GM21381 (cell line): ENCODE results near the gene GRXCR2.
"Not testable (repeated sequence)": the region's sequence is repeated elsewhere in the genome, so short reads cannot be mapped to it uniquely, and the experiment has no call there.

Experiments
- ATAC-seq: cut with Tn5 transposase; IDR thresholded peaks from one replicate; pipeline ENCODE4 v1.9.1; 2021; ENCODE audit warnings: mild to moderate bottlenecking, moderate library complexity; ENCODE audit not compliant: unreplicated experiment

GRXCR2 gene

GRCh38 chr5:145887976-145888574, 15.3 kb upstream of the GRXCR2 start:
- no peak for ATAC-seq

DNA sequence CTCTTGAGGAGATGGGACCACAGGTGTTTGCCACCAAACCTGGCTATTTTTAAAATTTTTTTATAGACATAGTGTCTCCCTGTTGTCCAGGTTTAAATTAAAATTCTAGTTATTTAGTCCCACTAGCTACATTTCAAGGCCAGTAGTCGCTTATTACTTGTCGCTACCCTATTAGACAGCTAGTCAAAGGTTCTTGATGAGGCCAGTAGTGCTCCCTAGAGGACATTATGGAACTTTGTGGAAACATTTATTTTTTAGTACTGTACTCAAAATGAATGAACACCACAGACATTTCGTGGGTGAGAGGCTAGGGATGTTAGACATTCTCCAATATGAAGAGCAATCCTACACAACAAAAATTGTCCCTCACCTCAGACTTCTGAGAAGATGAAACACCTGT, 14.4 kb upstream of the GRXCR2 start:
- no peak for ATAC-seq

DNA sequence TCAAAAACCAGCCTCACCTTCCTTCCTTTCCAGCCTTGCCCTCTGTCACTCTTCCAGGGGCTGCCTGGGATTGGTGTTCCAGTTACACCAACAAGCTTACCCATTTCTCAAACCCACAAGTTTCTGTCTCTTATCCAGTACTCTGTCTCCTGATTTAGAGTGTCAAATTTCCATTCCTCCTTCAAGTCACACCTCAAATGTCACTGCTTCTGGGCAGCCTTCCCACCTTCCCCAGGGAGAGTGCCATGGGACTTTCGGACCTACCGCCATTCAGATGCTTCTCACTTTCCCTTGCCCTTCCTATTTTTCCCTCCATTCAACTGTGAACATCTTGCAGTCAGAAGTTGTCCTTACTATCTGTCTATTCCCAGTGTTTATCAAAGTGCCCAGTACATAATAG, 2.0 kb upstream of the GRXCR2 start:
- ATAC-seq: no peak

DNA sequence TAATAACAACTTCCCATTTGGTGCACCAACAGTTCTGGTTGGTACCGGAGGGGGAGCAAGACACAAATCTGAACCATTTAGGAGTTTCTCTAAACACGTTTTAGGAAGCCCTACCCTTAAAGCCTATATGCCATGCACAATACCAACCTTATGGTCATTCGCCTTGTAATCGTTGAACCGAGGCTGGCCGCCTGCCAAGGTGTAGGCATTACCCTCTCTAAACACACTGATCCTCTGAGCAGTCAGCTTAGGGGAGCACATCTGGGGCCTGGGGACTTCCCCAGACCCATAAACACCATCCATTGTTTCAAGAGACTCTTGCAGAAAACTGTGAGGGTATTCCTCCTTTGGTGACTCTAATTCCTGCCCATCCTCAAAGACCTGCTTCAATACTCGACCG, 328 bp downstream of the GRXCR2 start:
- ATAC-seq: no peak

DNA sequence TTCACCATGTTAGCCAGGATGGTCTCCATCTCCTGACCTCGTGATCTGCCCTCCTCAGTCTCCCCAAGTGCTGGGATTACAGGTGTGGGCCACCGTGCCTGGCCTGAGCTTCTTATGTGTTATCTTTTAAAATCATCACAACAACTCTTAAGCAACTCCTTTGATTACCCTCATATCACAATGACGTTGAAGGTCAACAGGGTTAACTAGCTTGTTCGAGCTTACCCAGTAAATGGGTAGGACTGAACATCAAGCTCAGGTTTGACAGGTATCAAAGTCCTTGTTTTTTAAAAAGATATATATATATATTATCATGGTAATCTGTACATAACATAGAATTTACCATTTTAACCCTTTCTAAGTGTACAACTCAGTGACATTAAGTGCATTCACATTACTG, 3.1 kb downstream of the GRXCR2 start:
- ATAC-seq: no peak

- no peak for ATAC-seq
Observed at GRCh38 chr5:145867806-145868205, 5.0 kb downstream of the GRXCR2 start.

DNA sequence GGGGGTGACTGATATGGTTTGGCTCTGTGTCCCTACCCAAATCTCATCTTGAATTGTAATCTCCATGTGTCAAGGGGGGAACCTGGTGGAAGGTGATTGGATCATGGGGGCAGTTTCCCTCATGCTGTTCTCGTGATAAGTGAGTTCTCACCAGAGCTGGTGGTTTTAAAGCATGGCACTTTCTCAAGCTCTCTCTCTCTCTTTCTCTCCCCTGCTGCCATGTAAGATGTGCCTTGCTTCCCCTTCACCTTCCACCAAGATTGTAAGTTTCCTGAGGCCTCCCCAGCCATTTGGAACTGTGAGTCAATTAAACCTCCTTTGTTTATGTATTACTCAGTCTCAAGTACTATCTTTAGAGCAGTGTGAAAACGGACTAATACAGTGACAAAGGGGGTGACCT, 8.4 kb downstream of the GRXCR2 start:
- ATAC-seq: not testable (repeated sequence)

DNA sequence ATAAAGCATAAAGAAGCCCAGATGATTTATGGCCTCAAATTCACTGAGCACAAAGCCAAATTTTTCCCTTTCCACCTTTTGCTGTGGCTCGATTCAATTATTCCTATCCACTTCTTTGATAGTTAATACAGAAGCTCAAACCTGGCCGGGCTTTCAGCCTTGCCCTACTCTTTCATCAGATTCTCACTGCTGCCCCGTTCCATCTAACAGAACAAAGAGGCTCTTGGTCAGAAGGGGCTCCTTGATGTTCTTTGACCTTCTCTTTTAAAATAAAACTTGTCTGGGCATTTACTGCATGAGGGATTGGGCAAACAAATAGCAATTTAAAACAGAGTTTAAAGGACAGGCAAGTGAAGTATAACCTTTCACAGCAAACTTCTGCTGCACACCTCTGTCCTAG, 9.8 kb downstream of the GRXCR2 start:
- ATAC-seq: no peak

- ATAC-seq: no peak
Observed at GRCh38 chr5:145859897-145860296, 12.9 kb downstream of the GRXCR2 start.

- no peak for ATAC-seq
Observed at GRCh38 chr5:145859453-145859852, 13.4 kb downstream of the GRXCR2 start.

- ATAC-seq: no peak
Observed at GRCh38 chr5:145858959-145859358, 13.9 kb downstream of the GRXCR2 start.

- no peak for ATAC-seq
Observed at GRCh38 chr5:145856285-145856818, 16.5 kb downstream of the GRXCR2 start.

DNA sequence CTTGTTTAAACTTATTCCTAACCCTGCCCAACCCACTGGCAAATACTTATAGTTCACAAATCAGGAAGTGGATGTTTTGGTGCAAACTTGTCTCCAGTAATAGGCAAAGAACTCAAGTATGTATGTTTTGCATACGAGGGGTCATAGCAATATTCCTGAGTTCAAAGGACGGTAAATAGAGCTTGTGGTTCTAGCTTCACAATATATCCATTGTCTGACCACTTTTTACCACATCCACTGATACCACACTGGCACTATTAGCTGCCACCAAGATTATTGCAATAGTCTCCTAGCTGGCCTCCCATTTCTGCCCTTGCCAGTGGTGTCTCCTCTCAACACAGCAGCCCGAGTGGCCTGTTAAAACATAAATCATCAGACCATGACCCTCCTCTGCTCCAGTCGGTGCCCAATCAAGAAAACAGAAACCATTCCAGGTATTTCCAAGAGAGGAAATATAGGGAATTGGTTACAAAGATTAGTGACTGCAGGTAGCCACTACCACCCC, 17.0 kb downstream of the GRXCR2 start:
- no peak for ATAC-seq

- ATAC-seq: no peak
Observed at GRCh38 chr5:145854651-145855258, 18.1 kb downstream of the GRXCR2 start.

- no peak for ATAC-seq
Observed at GRCh38 chr5:145853781-145854376, 18.9 kb downstream of the GRXCR2 start.

DNA sequence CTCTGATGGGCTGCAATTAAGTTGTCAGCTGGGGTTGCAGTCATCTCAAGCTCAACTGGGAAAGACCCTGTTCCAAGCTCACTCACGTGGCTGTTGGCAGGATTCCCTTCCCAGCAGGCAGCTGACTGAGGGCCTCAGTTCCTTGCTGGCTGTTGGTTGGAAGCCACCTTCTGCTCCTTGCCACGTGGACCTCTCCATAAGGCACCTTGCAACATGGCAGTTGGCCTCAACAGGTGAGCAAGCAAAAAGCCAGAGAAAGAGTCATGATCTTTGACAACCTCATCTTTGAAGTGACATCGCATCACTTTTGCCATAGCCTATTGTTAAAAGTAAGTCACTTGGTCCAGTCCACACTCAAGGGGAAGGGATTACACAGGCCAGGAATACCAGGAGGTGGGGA, 19.8 kb downstream of the GRXCR2 start:
- ATAC-seq: no peak

- no peak for ATAC-seq
Observed at GRCh38 chr5:145848854-145849253, 24.0 kb downstream of the GRXCR2 start.

DNA sequence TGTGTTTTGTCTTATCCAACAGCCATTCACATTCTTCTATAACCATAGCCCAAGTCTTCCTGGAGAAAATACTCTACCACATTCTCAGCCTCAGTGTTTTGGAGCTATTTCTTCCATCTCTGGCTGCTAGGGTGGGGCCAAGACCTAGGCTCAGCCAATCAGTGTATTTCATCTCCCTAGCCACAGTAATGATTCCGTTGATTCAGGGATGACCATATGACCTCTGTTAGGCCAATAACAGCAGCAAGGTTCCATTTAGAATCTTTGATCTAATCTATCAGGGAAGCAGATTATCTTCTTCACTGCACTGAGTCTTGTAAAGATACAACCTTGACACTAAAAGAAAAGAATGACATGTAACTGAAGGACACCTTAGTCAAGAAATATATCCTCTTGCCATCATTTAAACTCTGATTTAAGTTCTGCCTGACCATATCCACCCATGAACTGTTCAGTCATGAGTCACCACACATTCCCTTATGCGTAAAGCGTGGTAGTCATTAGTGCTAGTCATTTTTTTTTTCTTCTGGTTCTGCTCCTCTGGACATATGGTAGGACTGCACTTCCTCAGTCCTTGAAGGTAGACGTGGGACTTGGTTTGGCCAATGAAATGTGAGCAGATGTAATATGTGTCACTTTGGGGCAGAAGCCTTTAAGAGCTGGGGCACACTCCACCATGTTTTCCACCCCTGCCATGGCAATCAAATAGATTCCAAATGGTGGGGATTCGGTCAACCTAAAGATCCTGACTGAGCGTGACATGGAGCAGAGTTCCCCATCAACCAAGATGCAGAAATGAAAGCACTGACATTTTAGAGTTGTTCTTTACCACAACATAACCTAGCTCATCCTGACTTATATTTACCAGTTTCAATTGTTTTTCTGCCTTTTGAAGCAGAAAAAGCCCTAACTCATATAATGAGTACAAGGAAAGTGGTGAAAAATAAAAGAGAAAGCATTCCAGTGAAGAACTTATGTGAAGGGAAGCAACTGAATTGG, 25.0 kb downstream of the GRXCR2 start:
- ATAC-seq: no peak

GRCh38 chr5:145846081-145846480, 26.7 kb downstream of the GRXCR2 start:
- no peak for ATAC-seq

DNA sequence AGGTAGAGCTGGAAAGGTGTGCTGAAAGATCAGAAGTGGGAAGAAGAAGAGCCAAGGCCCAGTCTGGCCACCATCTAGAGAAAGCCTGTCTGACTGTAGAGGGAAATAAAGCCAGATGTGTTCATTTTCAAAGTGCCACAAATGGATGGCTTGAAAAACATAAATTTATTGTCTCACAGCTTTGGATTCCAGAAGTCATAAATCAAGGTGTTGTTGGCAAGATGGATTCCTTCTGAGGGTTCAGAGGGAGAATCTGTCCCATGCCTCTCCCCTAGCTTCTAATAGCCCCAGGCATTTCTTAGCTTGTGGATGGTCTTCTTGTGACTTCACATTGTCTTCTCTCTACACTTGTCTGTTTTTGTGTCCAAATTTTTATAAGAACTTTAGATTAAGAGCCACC, 31.5 kb downstream of the GRXCR2 start:
- no peak for ATAC-seq
